RCC 7860 (cell line): ENCODE results near the gene CATSPERE.
"Not testable (repeated sequence)": the region's sequence is repeated elsewhere in the genome, so short reads cannot be mapped to it uniquely, and the experiment has no call there.

ENCODE experiments used
- DNase-seq: peaks from one replicate; pipeline ENCODE4 v3.0.0-alpha.2; 2015; ENCODE audit warnings: low spot score
- FAIRE-seq: peaks from 2 replicates; lab custom pipeline; 2012; peaks lifted over from hg19 to GRCh38; lab: Jason Lieb, UNC

CATSPERE gene

GRCh38 chr1:244660595-244660994, 199.5 kb downstream of the CATSPERE start:
- no peak for DNase-seq
- no peak for FAIRE-seq

GRCh38 chr1:244661569-244662312, 200.7 kb downstream of the CATSPERE start:
- FAIRE-seq, DNase-seq: not testable (repeated sequence)

GRCh38 chr1:244662599-244662998, 201.5 kb downstream of the CATSPERE start:
- DNase-seq (no peak), FAIRE-seq (no peak)

GRCh38 chr1:244664353-244664752, 203.3 kb downstream of the CATSPERE start:
- FAIRE-seq (no peak), DNase-seq (no peak)

- DNase-seq (no peak), FAIRE-seq (no peak)
Measured at GRCh38 chr1:244665771-244666217, 204.7 kb downstream of the CATSPERE start.

GRCh38 chr1:244666672-244667418, 205.8 kb downstream of the CATSPERE start:
- DNase-seq, FAIRE-seq: not testable (repeated sequence)

GRCh38 chr1:244667797-244668196, 206.7 kb downstream of the CATSPERE start:
- DNase-seq: no peak
- no peak for FAIRE-seq

- FAIRE-seq: no peak
- no peak for DNase-seq
Measured at GRCh38 chr1:244672946-244673682, 212.0 kb downstream of the CATSPERE start.

GRCh38 chr1:244674446-244674845, 213.4 kb downstream of the CATSPERE start:
- no peak for FAIRE-seq

GRCh38 chr1:244675167-244675566, 214.1 kb downstream of the CATSPERE start:
- FAIRE-seq (no peak), DNase-seq (no peak)

More at GRCh38 chr1:244674446-244674845, 213.4 kb downstream of the CATSPERE start:
- DNase-seq: no peak

GRCh38 chr1:244678697-244679096, 217.6 kb downstream of the CATSPERE start:
- no peak for FAIRE-seq
- DNase-seq: no peak

- FAIRE-seq (no peak), DNase-seq (no peak)
Measured at GRCh38 chr1:244680667-244681066, 219.6 kb downstream of the CATSPERE start.

- not testable (repeated sequence) for DNase-seq, FAIRE-seq
Measured at GRCh38 chr1:244682087-244682486, 221.0 kb downstream of the CATSPERE start.
